NCI-H82 treated with DMSO at 0.1 percent for 48 hours (cell line): ENCODE data around the gene DBNL.

Experiments
- DNase-seq: peaks from one replicate; lab custom pipeline; 2025; ENCODE audit not compliant: unreplicated experiment; lab: John Stamatoyannopoulos, UW

Gene DBNL

GRCh38 chr7:44060948-44061644 is 16.6 kb downstream of the DBNL start:
- DNase-seq = no peak

- no peak for DNase-seq
Observed at GRCh38 chr7:44061645-44062179, 17.2 kb downstream of the DBNL start.

GRCh38 chr7:44062180-44062902 is 17.8 kb downstream of the DBNL start:
- no peak for DNase-seq

GRCh38 chr7:44062903-44063295 is 18.4 kb downstream of the DBNL start:
- DNase-seq = no peak

- no peak for DNase-seq
Observed at GRCh38 chr7:44063547-44063893, 19.0 kb downstream of the DBNL start.

- DNase-seq = no peak
Observed at GRCh38 chr7:44063894-44064651, 19.6 kb downstream of the DBNL start.

GRCh38 chr7:44064791-44065430 is 20.4 kb downstream of the DBNL start:
- no peak for DNase-seq

GRCh38 chr7:44065431-44066110 is 21.1 kb downstream of the DBNL start, which contains the start of gene PGAM2:
Gene PGAM2 (minus strand): TSS chr7:44065567. CDS start chr7:44065529, 38 bp downstream.
- DNase-seq = no peak

- DNase-seq = no peak
Observed at GRCh38 chr7:44066111-44066460, 21.6 kb downstream of the DBNL start.

GRCh38 chr7:44066494-44067063 is 22.1 kb downstream of the DBNL start:
- DNase-seq = no peak

- DNase-seq = no peak
Observed at GRCh38 chr7:44067064-44067951, 22.8 kb downstream of the DBNL start.

GRCh38 chr7:44068054-44068453 is 23.6 kb downstream of the DBNL start:
- DNase-seq = peak; percentile 28

GRCh38 chr7:44071726-44072363 is 27.3 kb downstream of the DBNL start:
- no peak for DNase-seq

GRCh38 chr7:44072364-44073231 is 28.1 kb downstream of the DBNL start:
- DNase-seq = peak; percentile 41

- DNase-seq = no peak
Observed at GRCh38 chr7:44073664-44074348, 29.3 kb downstream of the DBNL start.

- no peak for DNase-seq
Observed at GRCh38 chr7:44074349-44074695, 29.8 kb downstream of the DBNL start.

- DNase-seq = no peak
Observed at GRCh38 chr7:44075296-44076075, 31.0 kb downstream of the DBNL start.
